SK-N-MC (cell line): ENCODE results near the gene JMJD8.
"Not testable (repeated sequence)": the region's sequence is repeated elsewhere in the genome, so short reads cannot be mapped to it uniquely, and the experiment has no call there.

Experiments
- DNase-seq: peaks from one replicate; pipeline ENCODE4 v3.0.0-alpha.2; 2011; ENCODE audit warnings: low read depth, low spot score
- H3K27ac ChIP-seq: fragments of 200-600 bp; sonication (generic); 2 replicates; pipeline ENCODE4 v1.5.1; 2016; ENCODE audit warnings: mixed run types
- H3K36me3 ChIP-seq: fragments of 200-600 bp; sonication (generic); 2 replicates; pipeline ENCODE4 v1.6.1; 2017; ENCODE audit warnings: antibody characterized with exemption, low read length, mixed read lengths; ENCODE audit not compliant: insufficient read depth
- H3K4me3 ChIP-seq: fragments of 200-600 bp; sonication (generic); 2 replicates; pipeline ENCODE4 v1.5.1; 2016
- H3K9ac ChIP-seq: fragments of 200-600 bp; sonication (generic); 2 replicates; pipeline ENCODE4 v1.8.0; 2017; ENCODE audit warnings: mixed run types, mixed read lengths; ENCODE audit not compliant: insufficient read length
- H3K9me3 ChIP-seq: fragments of 200-600 bp; sonication (generic); 2 replicates; pipeline ENCODE4 v1.6.1; 2017; ENCODE audit warnings: low read depth, mild to moderate bottlenecking, antibody characterized with exemption, low read length, moderate library complexity, mixed read lengths
- EZH2 ChIP-seq: fragments of 200-600 bp; sonication (generic); IDR thresholded peaks from one replicate; pipeline ENCODE4 v1.6.1; 2017; ENCODE audit warnings: antibody characterized with exemption
- FOXP2 ChIP-seq: optimal IDR thresholded peaks from 2 replicates; pipeline ENCODE3; 2011; ENCODE audit warnings: mild to moderate bottlenecking, moderate library complexity; ENCODE audit not compliant: insufficient read depth; ENCODE audit errors: extremely low read length, control extremely low read depth
- POLR2AphosphoS5 ChIP-seq: IDR thresholded peaks from 2 replicates; pipeline ENCODE4 v1.6.1; 2012; ENCODE audit warnings: mild to moderate bottlenecking, low read depth, low read length, borderline replicate concordance

Gene JMJD8

DNA sequence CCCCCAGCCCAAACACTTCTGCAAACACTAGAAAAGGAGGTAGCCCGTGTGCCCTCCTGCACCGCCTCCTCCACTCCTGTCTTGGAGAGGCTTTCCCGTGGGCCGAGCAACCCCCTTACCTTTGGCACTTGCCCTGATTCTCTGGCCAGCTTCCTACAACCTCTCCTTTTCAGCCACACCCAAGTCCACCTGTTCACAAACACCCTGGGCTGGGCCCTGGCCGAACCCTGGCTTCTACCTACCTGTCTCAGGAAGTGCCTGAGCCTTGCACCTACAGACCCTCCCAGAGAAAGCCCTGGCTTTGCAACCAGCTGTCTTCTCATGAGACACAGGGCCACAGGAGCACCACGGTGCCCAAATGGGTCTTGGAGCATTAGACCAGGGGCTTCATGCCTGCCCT is 34.8 kb upstream of the JMJD8 start:
- Histone ChIP-seq H3K4me3 (no peak overlapping the region), H3K9ac (no peak overlapping the region), H3K36me3 (no peaks in the 10 kb centered on the region), H3K27ac (no peak overlapping the region), H3K9me3 (no peaks in the 10 kb centered on the region)
- DNase-seq, result no peak
- TF ChIP-seq POLR2AphosphoS5 (no peak), EZH2 (no peak), FOXP2 (no peak)

GRCh38 chr16:718389-718788 is 34.3 kb upstream of the JMJD8 start:
- no peaks in the 10 kb centered on the region for H3K9me3 ChIP-seq
- H3K36me3 ChIP-seq, result no peaks in the 10 kb centered on the region
- no peak overlapping the region for H3K27ac ChIP-seq
- H3K4me3 ChIP-seq, result no peak overlapping the region
- H3K9ac ChIP-seq, result no peak overlapping the region
- TF ChIP-seq POLR2AphosphoS5 (no peak), FOXP2 (no peak), EZH2 (no peak)
- DNase-seq, result no peak

DNA sequence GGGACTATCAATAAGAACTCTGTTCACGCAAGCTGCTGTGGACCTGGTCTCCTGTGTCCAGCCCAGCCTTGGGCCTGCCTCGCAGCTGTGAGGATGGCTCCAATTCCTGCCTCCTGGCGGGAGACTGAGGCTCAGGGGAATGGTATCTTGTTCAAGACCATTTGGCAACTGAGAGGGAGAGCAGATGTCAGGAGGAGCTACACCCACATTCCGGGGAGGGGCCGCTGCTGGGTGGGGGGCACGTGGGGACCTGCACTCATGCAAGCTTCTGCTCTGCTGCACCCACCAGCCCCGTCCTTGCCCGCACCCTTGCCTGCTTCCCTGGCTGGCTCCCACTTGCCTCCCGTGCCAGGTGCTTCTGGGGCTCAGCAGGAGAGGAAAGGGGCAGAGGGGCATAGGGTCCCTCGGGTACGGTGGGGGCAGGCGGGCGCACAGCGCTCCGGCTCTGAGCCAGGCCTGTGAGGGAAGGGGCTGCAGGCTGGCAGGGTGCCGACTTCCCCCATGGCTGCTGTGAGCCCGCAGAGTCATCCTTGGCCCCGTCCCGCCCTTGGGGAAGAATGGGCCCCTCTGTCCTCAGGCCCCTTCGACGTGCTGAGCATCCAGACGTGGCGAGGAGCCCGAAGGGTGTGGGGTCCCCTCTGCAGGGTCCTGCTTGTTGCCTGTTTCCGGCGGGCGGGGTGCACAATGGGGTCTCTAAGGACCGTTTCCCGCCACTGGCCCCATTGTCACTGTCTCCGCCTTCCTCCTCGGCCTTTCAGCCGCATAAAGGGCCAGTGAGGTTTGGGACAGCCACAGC is 33.5 kb upstream of the JMJD8 start:
- Histone ChIP-seq H3K9ac (no peak overlapping the region), H3K36me3 (no peaks in the 10 kb centered on the region), H3K27ac (no peak overlapping the region), H3K9me3 (no peaks in the 10 kb centered on the region), H3K4me3 (no peak overlapping the region)
- TF ChIP-seq FOXP2, result no peak
- no peak for TF ChIP-seq POLR2AphosphoS5
- no peak for DNase-seq

- Histone ChIP-seq H3K9me3 (no peaks in the 10 kb centered on the region), H3K4me3 (no peak overlapping the region), H3K36me3 (no peaks in the 10 kb centered on the region), H3K27ac (no peak overlapping the region), H3K9ac (no peak overlapping the region)
- TF ChIP-seq POLR2AphosphoS5 (no peak), EZH2 (no peak), FOXP2 (no peak)
- no peak for DNase-seq
These were observed 32.7 kb upstream of the JMJD8 start for GRCh38 chr16:716768-717325.

DNA sequence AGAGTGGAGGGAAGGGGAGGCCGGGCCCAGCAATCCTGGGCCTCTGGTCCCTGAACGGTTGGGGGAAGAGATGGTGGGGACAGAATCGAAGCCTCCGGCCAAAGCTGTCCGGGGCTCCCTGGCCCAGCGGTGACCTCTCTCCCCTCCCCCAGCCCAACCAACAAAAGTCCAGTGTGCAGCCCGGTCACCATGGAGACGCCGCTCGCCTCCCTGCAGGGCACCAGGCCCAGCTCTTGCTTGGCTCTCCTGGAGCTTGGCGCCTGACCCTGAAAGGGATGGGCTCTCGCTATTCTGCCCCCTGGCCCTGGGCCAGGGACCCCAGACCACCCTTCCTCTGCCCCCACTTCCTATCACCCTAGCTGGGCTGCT is 32.0 kb upstream of the JMJD8 start:
- no peaks in the 10 kb centered on the region for H3K9me3 ChIP-seq
- H3K27ac ChIP-seq, result no peak overlapping the region
- TF ChIP-seq FOXP2, result no peak
- TF ChIP-seq POLR2AphosphoS5, result no peak
- no peak for TF ChIP-seq EZH2
- no peak overlapping the region for H3K4me3 ChIP-seq
- no peak for DNase-seq
- no peaks in the 10 kb centered on the region for H3K36me3 ChIP-seq
- H3K9ac ChIP-seq, result no peak overlapping the region

GRCh38 chr16:715477-716199 is 31.5 kb upstream of the JMJD8 start:
- H3K36me3 ChIP-seq, result no peaks in the 10 kb centered on the region
- peak overlapping the region; percentile 43 for H3K4me3 ChIP-seq
- DNase-seq, result no peak
- no peaks in the 10 kb centered on the region for H3K9me3 ChIP-seq
- no peak overlapping the region for H3K27ac ChIP-seq
- H3K9ac ChIP-seq, result no peak overlapping the region
- TF ChIP-seq EZH2 (peak; percentile 61), POLR2AphosphoS5 (no peak), FOXP2 (no peak)

- DNase-seq, result no peak
- no peak for TF ChIP-seq EZH2
- no peak for TF ChIP-seq FOXP2
- no peak for TF ChIP-seq POLR2AphosphoS5
- Histone ChIP-seq H3K4me3 (peak within 1 kb of the TSS; percentile 43), H3K9me3 (no peaks in the 10 kb centered on the region), H3K27ac (no peak within 1 kb of the TSS), H3K9ac (no peak within 1 kb of the TSS), H3K36me3 (no peaks in the 10 kb centered on the region)
These were observed 30.7 kb upstream of the JMJD8 start, which contains the start of gene METRN for GRCh38 chr16:714558-715476. METRN (plus strand) TSS chr16:715118; CDS start chr16:715290, 172 bp downstream.

GRCh38 chr16:714079-714478 is 29.9 kb upstream of the JMJD8 start:
- TF ChIP-seq POLR2AphosphoS5 (no peak), FOXP2 (no peak), EZH2 (no peak)
- no peak for DNase-seq
- Histone ChIP-seq H3K36me3 (no peaks in the 10 kb centered on the region), H3K9me3 (no peaks in the 10 kb centered on the region), H3K27ac (no peak overlapping the region), H3K9ac (no peak overlapping the region), H3K4me3 (no peak overlapping the region)

DNA sequence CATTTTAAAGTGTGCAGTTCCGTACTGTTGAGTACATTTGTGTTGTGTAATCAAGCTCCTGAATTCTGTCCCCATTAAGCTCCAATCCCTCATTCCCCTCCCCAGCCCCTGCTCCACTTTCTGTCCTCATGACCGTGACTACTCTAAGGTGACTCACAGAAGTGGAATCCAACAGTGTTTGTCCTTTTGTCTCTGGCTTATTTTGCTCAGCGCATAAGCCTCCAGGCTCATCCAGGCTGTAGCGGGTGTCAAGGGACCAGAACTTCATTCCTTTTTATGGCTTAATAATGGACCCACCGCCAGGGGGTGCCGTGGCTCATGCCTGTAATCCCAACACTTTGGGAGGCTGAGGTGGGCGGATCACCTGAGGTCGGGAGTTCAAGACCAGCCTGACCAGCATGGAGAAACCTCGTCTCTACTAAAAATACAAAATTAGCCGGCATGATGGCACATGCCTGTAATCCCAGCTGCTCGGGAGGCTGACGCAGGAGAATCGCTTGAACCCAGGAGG is 28.7 kb upstream of the JMJD8 start:
- not testable (repeated sequence) for H3K9ac ChIP-seq, H3K36me3 ChIP-seq, H3K27ac ChIP-seq, H3K4me3 ChIP-seq, H3K9me3 ChIP-seq, DNase-seq
